DOHH2 (cell line): ENCODE results near the gene ODF2.

Source experiments
- H3F3A ChIP-seq: fragments of 200-600 bp; sonication (generic), shearing (Covaris generic); 2 replicates; pipeline ENCODE4 v1.6.0; 2016; ENCODE audit warnings: antibody characterized with exemption, mild to moderate bottlenecking; ENCODE audit not compliant: control insufficient read depth, insufficient read depth
- H3K27ac ChIP-seq: fragments of 200-600 bp; sonication (generic); 2 replicates; pipeline ENCODE4 v1.5.1; 2014; ENCODE audit warnings: low read depth, mild to moderate bottlenecking, low read length, moderate library complexity
- H3K27me3 ChIP-seq: fragments of 200-600 bp; sonication (generic); 2 replicates; pipeline ENCODE4 v1.6.1; 2014; ENCODE audit warnings: mild to moderate bottlenecking, low read length, mixed read lengths; ENCODE audit not compliant: control insufficient read depth
- H3K36me3 ChIP-seq: fragments of 200-600 bp; sonication (generic); 2 replicates; pipeline ENCODE4 v1.6.1; 2014; ENCODE audit warnings: mild to moderate bottlenecking, low read length, moderate library complexity, mixed read lengths; ENCODE audit not compliant: control insufficient read depth
- H3K4me1 ChIP-seq: fragments of 200-600 bp; sonication (generic); 2 replicates; pipeline ENCODE4 v1.6.1; 2014; ENCODE audit warnings: mild to moderate bottlenecking, low read length, mixed read lengths; ENCODE audit not compliant: control insufficient read depth
- H3K4me2 ChIP-seq: fragments of 200-600 bp; sonication (generic); 2 replicates; pipeline ENCODE4 v1.6.0; 2014; ENCODE audit warnings: mild to moderate bottlenecking, low read length, moderate library complexity
- H3K4me3 ChIP-seq: fragments of 200-600 bp; sonication (generic); 2 replicates; pipeline ENCODE4 v1.5.1; 2014; ENCODE audit warnings: mild to moderate bottlenecking, low read length, mixed read lengths
- H3K79me2 ChIP-seq: fragments of 200-600 bp; sonication (generic); 2 replicates; pipeline ENCODE4 v1.6.1; 2014; ENCODE audit warnings: mild to moderate bottlenecking, low read length, mixed read lengths; ENCODE audit not compliant: control insufficient read depth
- H3K9me2 ChIP-seq: fragments of 200-600 bp; sonication (generic); replicated peaks from 2 replicates; pipeline ENCODE4 v1.6.1; 2014; ENCODE audit warnings: mild to moderate bottlenecking, low read length, mixed read lengths; ENCODE audit not compliant: control insufficient read depth
- H3K9me3 ChIP-seq: fragments of 200-600 bp; sonication (generic); 2 replicates; pipeline ENCODE4 v1.6.1; 2014; ENCODE audit warnings: antibody characterized with exemption, low read length, mixed read lengths; ENCODE audit not compliant: control insufficient read depth, insufficient read depth
- H4K20me1 ChIP-seq: fragments of 200-600 bp; sonication (generic); 2 replicates; pipeline ENCODE4 v1.6.0; 2014; ENCODE audit warnings: low read depth, mild to moderate bottlenecking, antibody characterized with exemption, low read length, moderate library complexity; ENCODE audit not compliant: control insufficient read depth, insufficient read depth
- CTCF ChIP-seq: fragments of 200-600 bp; sonication (generic); IDR thresholded peaks from one replicate; pipeline ENCODE4 v1.5.1; 2014; ENCODE audit warnings: antibody characterized with exemption, mild to moderate bottlenecking, low read depth, low read length; ENCODE audit not compliant: poor library complexity, severe bottlenecking
- EZH2phosphoT487 ChIP-seq: fragments of 200-600 bp; sonication (generic); IDR thresholded peaks from 2 replicates; pipeline ENCODE4 v1.6.1; 2017; ENCODE audit warnings: borderline replicate concordance, mild to moderate bottlenecking, antibody characterized with exemption, low read length, moderate library complexity, mixed read lengths

Gene ODF2

DNA sequence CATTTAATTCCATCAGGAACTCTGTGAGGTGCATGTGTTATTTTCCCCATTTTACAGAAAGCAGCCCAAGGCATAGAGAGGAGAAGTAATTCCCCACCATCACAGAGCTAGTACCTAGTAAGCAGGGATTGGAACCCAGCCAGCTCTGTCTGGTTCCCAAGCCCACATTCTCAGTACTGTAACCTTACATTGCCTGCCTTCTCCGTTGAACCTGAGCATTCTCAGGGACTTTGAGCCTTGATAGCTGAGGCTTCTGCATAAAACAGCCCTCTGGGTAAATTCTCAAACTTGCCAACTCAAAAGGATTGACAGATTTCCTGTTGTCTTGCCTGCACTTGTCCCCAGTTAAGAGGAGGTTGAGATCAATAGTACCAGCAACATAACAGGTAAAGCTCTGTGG lies 39.5 kb downstream of the ODF2 start:
- Histone ChIP-seq H4K20me1 (no peaks in the 10 kb centered on the region), H3K27me3 (no peaks in the 10 kb centered on the region), H3K9me3 (no peaks in the 10 kb centered on the region), H3K27ac (no peak overlapping the region), H3K4me1 (no peaks in the 10 kb centered on the region), H3K36me3 (peaks cover 65% of the 10 kb centered on the region), H3K4me3 (no peak overlapping the region), H3K9me2 (no peaks in the 10 kb centered on the region), H3K79me2 (no peaks in the 10 kb centered on the region), H3K4me2 (no peak overlapping the region), H3F3A (no peaks in the 10 kb centered on the region)
- no peak for TF ChIP-seq CTCF
- TF ChIP-seq EZH2phosphoT487, result no peak

- H4K20me1 ChIP-seq, result no peaks in the 10 kb centered on the region
Observed at GRCh38 chr9:128495804-128496417, 40.1 kb downstream of the ODF2 start.

DNA sequence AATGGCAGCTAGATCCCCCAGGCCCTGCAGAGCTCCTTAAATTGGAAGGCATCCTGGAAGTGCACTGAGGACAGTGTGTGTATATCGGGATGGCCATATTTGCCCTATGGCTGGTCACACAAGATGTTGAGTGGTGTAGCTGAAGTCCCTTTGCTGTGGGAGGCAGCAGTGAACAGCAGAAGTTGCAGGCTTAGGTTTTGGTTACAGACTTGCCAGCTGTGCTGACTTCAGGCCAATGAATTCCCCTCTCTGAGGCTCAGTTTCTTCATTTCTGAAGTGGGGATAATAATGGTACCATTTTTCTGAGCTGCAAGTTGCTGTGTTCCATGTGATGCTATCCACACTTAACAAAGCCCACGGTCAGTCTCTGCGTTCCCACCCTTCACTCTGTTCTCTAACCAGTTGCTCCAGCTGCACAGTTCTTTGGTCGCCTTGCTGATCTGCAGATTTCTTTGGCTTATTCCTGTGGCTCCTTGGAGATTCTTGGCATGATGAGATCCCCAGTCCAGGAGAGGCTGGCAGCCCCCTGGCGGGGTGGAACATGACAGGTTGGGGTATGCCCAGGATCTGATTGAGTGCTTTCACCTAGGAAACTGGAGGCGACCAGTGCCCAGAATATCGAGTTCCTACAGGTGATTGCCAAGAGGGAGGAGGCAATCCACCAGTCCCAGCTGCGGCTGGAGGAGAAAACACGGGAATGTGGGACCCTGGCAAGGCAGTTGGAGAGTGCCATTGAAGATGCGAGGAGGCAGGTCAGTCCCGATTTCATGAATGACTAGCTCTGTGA lies 42.2 kb downstream of the ODF2 start:
- H3K79me2 ChIP-seq, result no peaks in the 10 kb centered on the region
- H3K4me3 ChIP-seq, result no peak overlapping the region
- no peaks in the 10 kb centered on the region for H3K27me3 ChIP-seq
- H3K27ac ChIP-seq, result no peak overlapping the region
- no peaks in the 10 kb centered on the region for H4K20me1 ChIP-seq
- H3K4me1 ChIP-seq, result no peaks in the 10 kb centered on the region
- H3F3A ChIP-seq, result peaks cover 11% of the 10 kb centered on the region; the same call in 1 of the 2 replicates
- no peak for TF ChIP-seq CTCF
- no peak for TF ChIP-seq EZH2phosphoT487
- no peaks in the 10 kb centered on the region for H3K9me2 ChIP-seq
- H3K4me2 ChIP-seq, result no peak overlapping the region
- H3K36me3 ChIP-seq, result peaks cover 70% of the 10 kb centered on the region
- H3K9me3 ChIP-seq, result no peaks in the 10 kb centered on the region

More at GRCh38 chr9:128495804-128496417, 40.1 kb downstream of the ODF2 start:
- peaks cover under 1% of the 10 kb centered on the region; the same call in 1 of the 2 replicates for H3F3A ChIP-seq
- H3K79me2 ChIP-seq, result no peaks in the 10 kb centered on the region
- no peaks in the 10 kb centered on the region for H3K4me1 ChIP-seq
- H3K36me3 ChIP-seq, result peaks cover 69% of the 10 kb centered on the region
- H3K4me3 ChIP-seq, result no peak overlapping the region
- TF ChIP-seq EZH2phosphoT487, result no peak
- TF ChIP-seq CTCF, result no peak
- no peaks in the 10 kb centered on the region for H3K9me3 ChIP-seq
- no peaks in the 10 kb centered on the region for H3K9me2 ChIP-seq
- no peak overlapping the region for H3K4me2 ChIP-seq
- H3K27ac ChIP-seq, result no peak overlapping the region
- no peaks in the 10 kb centered on the region for H3K27me3 ChIP-seq
